ENCODE measurements around the gene DPY19L3. TPM values are rescaled to one million over a fixed set of nuclear protein-coding genes. Genes with fewer than 3 reads are reported as not detected.
"Not testable (repeated sequence)": the region's sequence is repeated elsewhere in the genome, so short reads cannot be mapped to it uniquely, and the experiment has no call there.

Gene DPY19L3
- total RNA-seq, 1 donor from 2014 or later = 10.3 TPM

- H3K4me1 ChIP-seq = no peaks in the 10 kb centered on the region
These were observed 16.9 kb downstream of the DPY19L3 start for GRCh38 chr19:32422435-32422834.

GRCh38 chr19:32423944-32424343 lies 18.4 kb downstream of the DPY19L3 start:
- DNase-seq (ENCODE audit: extremely low spot score in 2 of 2); intact Hi-C loops (cut with DNase I); H3K4me3 ChIP-seq; H3K9me3 ChIP-seq; H3K27me3 ChIP-seq; H3K4me1 ChIP-seq; H3K27ac ChIP-seq; H3K36me3 ChIP-seq: not testable (repeated sequence)

More at GRCh38 chr19:32422435-32422834, 16.9 kb downstream of the DPY19L3 start:
- no peaks in the 10 kb centered on the region for H3K27me3 ChIP-seq
- intact Hi-C loops (cut with DNase I) = no loop called here
- H3K4me3 ChIP-seq = no peak overlapping the region
- H3K36me3 ChIP-seq = no peaks in the 10 kb centered on the region
- no peaks in the 10 kb centered on the region for H3K9me3 ChIP-seq
- no peak overlapping the region for H3K27ac ChIP-seq
- no peak for DNase-seq (ENCODE audit: extremely low spot score in 2 of 2)
- TF ChIP-seq POLR2AphosphoS5 (IDR thresholded peaks at IDR 0.05; ENCODE audit: insufficient read depth in 1 of 2, low read depth in 1 of 2) (no peak), POLR2A (IDR thresholded peaks at IDR 0.05) (no peak), CTCF (IDR thresholded peaks at IDR 0.05) (no peak)

- H3K4me3 ChIP-seq = no peak overlapping the region
- TF ChIP-seq POLR2A (IDR thresholded peaks at IDR 0.05) = no peak
- no peak for TF ChIP-seq POLR2AphosphoS5 (IDR thresholded peaks at IDR 0.05; ENCODE audit: insufficient read depth in 1 of 2, low read depth in 1 of 2)
- no peak for TF ChIP-seq CTCF (IDR thresholded peaks at IDR 0.05)
- H3K9me3 ChIP-seq = no peaks in the 10 kb centered on the region
- no peaks in the 10 kb centered on the region for H3K27me3 ChIP-seq
- DNase-seq (ENCODE audit: extremely low spot score in 2 of 2) = no peak
- no peak overlapping the region for H3K27ac ChIP-seq
- H3K36me3 ChIP-seq = no peaks in the 10 kb centered on the region
- intact Hi-C loops (cut with DNase I) = no loop called here
- H3K4me1 ChIP-seq = no peaks in the 10 kb centered on the region
These were observed 22.0 kb downstream of the DPY19L3 start for GRCh38 chr19:32427536-32427935.

- no peaks in the 10 kb centered on the region for H3K36me3 ChIP-seq
- H3K4me3 ChIP-seq = no peak overlapping the region
- intact Hi-C loops (cut with DNase I) = no loop called here
- H3K4me1 ChIP-seq = no peaks in the 10 kb centered on the region
- no peak overlapping the region for H3K27ac ChIP-seq
- no peak for DNase-seq (ENCODE audit: extremely low spot score in 2 of 2)
- H3K9me3 ChIP-seq = no peaks in the 10 kb centered on the region
- no peaks in the 10 kb centered on the region for H3K27me3 ChIP-seq
- TF ChIP-seq POLR2A (IDR thresholded peaks at IDR 0.05) (no peak), CTCF (IDR thresholded peaks at IDR 0.05) (no peak), POLR2AphosphoS5 (IDR thresholded peaks at IDR 0.05; ENCODE audit: insufficient read depth in 1 of 2, low read depth in 1 of 2) (no peak)
These were observed 31.1 kb downstream of the DPY19L3 start for GRCh38 chr19:32436692-32437091.

GRCh38 chr19:32437096-32437495 lies 31.5 kb downstream of the DPY19L3 start:
- Histone ChIP-seq H3K4me1 (no peaks in the 10 kb centered on the region), H3K9me3 (no peaks in the 10 kb centered on the region), H3K4me3 (no peak overlapping the region), H3K36me3 (no peaks in the 10 kb centered on the region), H3K27ac (no peak overlapping the region), H3K27me3 (no peaks in the 10 kb centered on the region)
- TF ChIP-seq POLR2AphosphoS5 (IDR thresholded peaks at IDR 0.05; ENCODE audit: insufficient read depth in 1 of 2, low read depth in 1 of 2) (no peak), CTCF (IDR thresholded peaks at IDR 0.05) (no peak), POLR2A (IDR thresholded peaks at IDR 0.05) (no peak)
- intact Hi-C loops (cut with DNase I) = no loop called here
- no peak for DNase-seq (ENCODE audit: extremely low spot score in 2 of 2)

- Histone ChIP-seq H3K27me3 (no peaks in the 10 kb centered on the region), H3K36me3 (no peaks in the 10 kb centered on the region), H3K4me3 (no peak overlapping the region), H3K4me1 (no peaks in the 10 kb centered on the region), H3K27ac (no peak overlapping the region), H3K9me3 (no peaks in the 10 kb centered on the region)
- intact Hi-C loops (cut with DNase I) = no loop called here
- no peak for DNase-seq (ENCODE audit: extremely low spot score in 2 of 2)
- no peak for TF ChIP-seq POLR2AphosphoS5 (IDR thresholded peaks at IDR 0.05; ENCODE audit: insufficient read depth in 1 of 2, low read depth in 1 of 2)
- no peak for TF ChIP-seq CTCF (IDR thresholded peaks at IDR 0.05)
- TF ChIP-seq POLR2A (IDR thresholded peaks at IDR 0.05) = no peak
These were observed 33.2 kb downstream of the DPY19L3 start for GRCh38 chr19:32438751-32439150.

All from vagina (tissue), 2 donors.